ENCODE data around the gene LRMDA.

DNA sequence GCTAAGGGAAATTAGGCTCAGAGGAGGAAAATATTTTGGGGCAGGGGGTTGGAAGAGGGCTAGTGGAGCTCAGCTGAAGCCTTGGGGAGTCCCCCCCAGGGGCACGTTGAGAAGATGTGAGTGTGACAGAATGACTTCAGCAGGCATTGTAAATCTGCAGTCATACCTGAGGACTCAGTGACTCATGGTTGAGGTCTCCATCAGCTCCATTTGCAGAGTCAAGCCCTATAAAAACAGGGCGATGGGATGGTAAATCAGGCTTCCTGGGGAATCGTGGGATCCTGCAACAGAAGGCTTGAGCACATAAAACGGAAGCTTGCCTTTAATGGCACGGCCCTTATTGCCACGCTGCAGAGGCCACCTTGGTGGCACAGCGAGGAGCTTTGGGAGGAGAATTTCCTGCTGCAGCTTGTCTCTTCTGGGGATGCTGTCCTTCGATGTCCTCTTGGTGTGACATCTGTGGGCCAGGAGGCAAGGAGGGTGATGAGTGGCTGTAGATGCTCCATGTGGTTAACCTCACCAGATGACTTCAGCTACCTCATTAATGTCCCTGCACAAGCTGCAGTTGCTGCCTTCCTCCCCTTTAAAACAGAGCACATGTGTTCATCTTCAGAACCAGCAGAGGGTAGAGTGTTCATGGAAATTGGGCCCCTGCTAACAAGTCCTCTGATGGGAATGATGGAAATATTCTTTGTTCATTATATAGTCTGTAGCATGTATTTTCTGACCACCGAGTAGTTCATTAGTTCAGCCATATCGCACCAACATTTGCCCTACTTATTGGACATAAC, 285.9 kb downstream of the LRMDA start:
- TF ChIP-seq SIN3A (IDR thresholded peaks at IDR 0.05; ENCODE audit: low read depth, low read length) (no peak), ZNF274 (IDR thresholded peaks at IDR 0.05; ENCODE audit: insufficient read depth, insufficient read length) (no peak), FOXM1 (IDR thresholded peaks at IDR 0.05; ENCODE audit: low read depth, low read length) (no peak), CTCF (IDR thresholded peaks at IDR 0.05 in 2 of 3, conservative IDR thresholded peaks at IDR 0.05 in 1 of 3; ENCODE audit: control insufficient read depth in 2 of 3, extremely low read depth in 1 of 3, insufficient read depth in 1 of 3, low read depth in 3 of 3, low read length in 3 of 3) (no peak), POLR2AphosphoS5 (IDR thresholded peaks at IDR 0.05; ENCODE audit: low read length) (no peak), DPF2 (IDR thresholded peaks at IDR 0.05) (no peak), SREBF2 (IDR thresholded peaks at IDR 0.05; ENCODE audit: low read length) (no peak), FOS (IDR thresholded peaks at IDR 0.05; ENCODE audit: borderline replicate concordance, extremely low read depth, insufficient read length) (no peak), JUND (IDR thresholded peaks at IDR 0.05; ENCODE audit: low read depth, low read length) (no peak), SMC3 (IDR thresholded peaks at IDR 0.05; ENCODE audit: borderline replicate concordance, low read length) (no peak), CEBPZ (IDR thresholded peaks at IDR 0.05; ENCODE audit: low read depth, low read length) (no peak)
- TF ChIP-seq, protein P1, sequence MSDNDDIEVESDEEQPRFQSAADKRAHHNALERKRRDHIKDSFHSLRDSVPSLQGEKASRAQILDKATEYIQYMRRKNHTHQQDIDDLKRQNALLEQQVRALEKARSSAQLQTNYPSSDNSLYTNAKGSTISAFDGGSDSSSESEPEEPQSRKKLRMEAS (IDR thresholded peaks at IDR 0.05; ENCODE audit: low read depth, low read length), result no peak

Data from GM12878 (cell line).